ENCODE measurements around the gene PDIA5.
"Not testable (repeated sequence)": the region's sequence is repeated elsewhere in the genome, so short reads cannot be mapped to it uniquely, and the experiment has no call there.

The PDIA5 gene

GRCh38 chr3:123096126-123096525 is 29.3 kb downstream of the PDIA5 start:
- no peak for DNase-seq

DNA sequence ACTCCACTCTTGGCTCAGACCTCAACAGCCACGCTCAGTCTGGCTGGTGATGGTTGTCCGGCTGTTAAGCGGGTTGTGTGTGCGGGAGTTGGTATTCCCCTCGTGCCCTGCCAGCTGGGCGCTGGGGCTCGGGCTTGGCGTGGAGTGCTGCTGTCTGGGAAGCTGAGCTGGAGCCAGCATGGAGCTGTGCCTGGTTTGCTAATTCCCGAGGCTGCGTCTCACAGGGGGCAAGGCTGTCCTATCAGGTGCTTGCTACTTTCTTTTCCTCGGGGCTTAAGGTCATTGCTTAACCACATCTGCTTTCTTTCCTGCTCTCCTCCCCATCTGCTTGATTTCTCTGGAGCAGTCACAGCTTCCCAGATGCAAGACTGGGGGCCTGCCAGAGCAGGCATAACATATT is 29.9 kb downstream of the PDIA5 start:
- no peak for DNase-seq

- no peak for DNase-seq
Measured at GRCh38 chr3:123098426-123099330, 31.9 kb downstream of the PDIA5 start.

GRCh38 chr3:123099331-123100192 is 32.7 kb downstream of the PDIA5 start:
- DNase-seq, result no peak

DNA sequence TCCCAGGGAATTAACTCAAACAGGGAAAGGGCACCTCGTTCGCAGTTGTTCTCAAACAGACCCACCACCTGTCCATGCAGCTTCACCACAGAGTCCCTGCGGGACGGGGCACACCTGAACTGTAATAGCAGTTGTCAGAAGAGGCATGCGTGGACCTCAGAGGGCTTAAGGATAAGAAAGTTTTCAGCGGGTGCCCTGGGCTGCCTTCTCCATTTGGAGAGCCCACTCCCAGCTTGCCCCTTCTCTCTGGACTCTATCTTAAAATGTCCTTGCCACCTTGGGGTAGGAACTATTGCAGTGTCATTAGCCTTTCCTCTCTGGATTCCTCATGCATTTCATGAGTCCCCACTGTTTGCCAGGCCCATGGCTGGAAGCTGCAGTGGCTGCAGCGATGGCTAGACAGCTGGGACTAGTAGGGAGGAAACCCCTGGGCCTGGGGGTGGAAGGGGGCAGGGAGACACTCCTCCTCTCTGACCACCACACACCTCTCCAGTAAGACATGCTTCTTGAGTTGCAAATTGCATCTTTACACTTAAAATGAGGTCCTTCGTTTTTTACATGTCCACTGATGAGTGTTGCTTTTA is 33.5 kb downstream of the PDIA5 start:
- no peak for DNase-seq

GRCh38 chr3:123102249-123102648 is 35.4 kb downstream of the PDIA5 start:
- DNase-seq, result no peak

- DNase-seq, result no peak
Measured at GRCh38 chr3:123102826-123103225, 36.0 kb downstream of the PDIA5 start.

DNA sequence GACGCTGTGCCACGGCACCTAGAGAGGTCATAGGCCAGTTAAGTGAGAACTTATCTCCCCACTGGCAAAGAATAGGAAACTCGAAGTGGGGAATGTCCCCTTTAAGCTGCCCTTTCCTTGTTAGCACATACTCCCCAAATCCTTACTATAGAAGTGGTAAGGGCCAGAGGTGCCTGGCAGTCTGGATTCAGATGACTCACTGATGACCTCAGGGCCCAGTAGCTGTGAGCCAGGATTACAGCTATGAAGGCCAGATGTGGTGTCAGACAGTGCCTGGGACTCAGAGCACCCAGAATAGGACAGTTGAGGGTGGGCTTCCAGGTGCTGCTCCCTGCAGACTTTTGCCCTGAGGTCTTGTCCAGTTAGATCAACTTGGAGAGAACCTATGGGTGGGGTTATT is 37.7 kb downstream of the PDIA5 start:
- no peak for DNase-seq

DNA sequence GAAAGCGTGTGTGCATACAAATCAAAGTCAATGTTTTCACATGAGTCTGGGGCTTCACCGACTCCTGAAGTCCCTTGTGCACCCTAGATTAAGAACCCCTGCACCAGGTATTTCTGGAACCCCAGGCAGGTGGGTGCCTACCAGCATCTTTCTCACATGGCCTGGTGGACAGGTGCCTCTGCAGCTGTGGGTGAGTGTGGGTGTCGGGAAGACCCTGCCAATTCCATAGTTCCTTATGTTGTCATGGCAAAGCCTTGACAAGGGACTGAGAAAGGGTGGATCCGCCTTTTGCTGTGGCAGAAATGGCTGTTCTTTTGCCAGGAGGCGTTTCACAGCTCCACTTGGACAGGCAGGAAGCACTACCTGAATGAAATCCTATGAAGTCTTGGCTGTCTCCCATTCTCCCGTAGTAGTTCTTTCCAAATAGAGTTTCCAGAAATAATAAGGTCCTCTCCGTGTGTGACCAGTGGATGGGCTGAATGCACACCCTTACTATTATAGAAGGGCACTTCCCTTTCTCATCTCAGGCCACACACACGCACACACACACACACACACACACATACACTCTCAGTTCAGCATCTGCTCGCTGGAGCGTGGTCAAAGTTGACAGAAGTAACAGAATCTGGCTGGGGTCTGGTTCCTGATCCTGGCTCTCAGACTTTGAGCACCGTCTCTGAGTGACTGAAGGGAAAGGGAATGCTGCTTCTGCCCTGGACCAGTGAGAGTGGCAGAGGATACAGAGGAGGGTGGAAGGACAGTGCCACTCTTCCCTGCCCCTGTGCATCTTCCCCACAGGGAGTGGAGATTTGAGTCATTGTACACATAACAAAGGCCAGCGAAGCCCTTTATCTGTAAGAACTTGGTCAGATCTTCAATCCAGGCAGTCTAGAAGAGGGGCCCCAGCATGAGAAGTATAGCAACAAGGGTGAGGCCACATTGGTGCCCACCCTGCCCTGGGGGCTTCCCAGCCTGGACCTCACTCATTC is 38.7 kb downstream of the PDIA5 start:
- no peak for DNase-seq

- no peak for DNase-seq
Measured at GRCh38 chr3:123110282-123110975, 43.6 kb downstream of the PDIA5 start.

GRCh38 chr3:123110976-123111615 is 44.3 kb downstream of the PDIA5 start:
- no peak for DNase-seq

DNA sequence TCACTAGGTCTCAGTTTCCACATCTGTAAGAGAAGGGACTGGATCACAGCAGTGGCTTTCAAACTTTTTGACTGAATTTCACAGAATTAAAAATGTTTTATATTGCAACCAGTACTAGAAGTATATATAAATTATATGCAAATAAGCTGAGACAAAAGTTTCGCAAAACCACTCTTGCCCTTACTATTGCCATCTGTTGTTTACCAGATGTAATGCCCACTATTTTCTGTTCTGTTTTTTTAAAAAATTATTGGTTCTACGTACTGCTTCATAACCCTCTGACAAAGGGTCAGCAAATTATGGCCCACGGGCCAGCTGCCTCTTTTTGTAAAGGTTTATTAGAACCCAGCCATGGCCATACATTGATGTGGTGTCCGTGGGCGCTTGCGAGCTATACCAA is 44.8 kb downstream of the PDIA5 start:
- no peak for DNase-seq

GRCh38 chr3:123112232-123112631 is 45.4 kb downstream of the PDIA5 start:
- DNase-seq, result no peak

DNA sequence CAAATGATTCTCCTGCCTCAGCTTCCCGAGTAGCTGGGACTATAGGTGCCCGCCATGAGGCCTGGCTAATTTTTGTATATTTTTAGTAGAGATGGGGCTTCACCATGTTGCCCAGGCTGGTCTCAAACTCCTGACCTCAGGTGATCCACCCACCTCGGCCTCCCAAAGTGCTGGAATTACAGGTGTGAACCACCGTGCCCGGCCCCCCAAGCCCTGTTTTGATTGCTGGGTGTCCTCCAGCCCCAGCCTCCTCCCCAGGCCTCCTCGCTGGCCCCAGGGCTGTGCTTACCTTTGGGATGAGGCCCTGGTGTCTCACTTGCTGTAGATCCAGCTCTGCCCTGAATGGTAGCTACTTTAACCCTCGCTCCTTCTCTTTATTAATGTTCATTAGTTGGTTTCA is 45.8 kb downstream of the PDIA5 start:
- not testable (repeated sequence) for DNase-seq

DNA sequence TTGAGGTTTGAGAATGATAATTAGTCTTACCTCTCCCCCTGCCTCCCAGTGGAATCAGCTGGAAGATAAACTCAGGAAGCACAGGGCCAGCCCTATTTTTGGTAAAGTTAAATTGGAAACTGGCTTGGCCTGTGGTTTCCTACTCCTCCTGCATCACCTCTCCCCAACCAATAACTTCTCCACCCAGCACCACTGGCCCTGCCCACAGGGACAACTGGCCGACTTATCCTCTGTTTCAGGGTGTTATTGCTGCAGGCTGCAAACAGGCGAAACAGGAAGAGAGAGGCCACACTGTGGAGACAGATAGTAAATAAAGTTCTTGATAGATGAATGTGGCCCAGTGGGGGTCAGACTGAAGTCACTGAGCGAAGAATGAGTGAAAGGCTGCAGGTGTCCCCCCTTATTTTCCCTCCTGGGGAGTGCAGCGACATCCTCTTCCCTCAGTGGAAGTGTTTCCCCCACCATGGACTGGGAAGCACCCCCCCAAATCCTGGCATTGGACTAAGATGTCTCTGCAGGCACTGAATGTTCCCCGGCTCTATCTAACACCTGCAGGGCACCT is 47.1 kb downstream of the PDIA5 start:
- DNase-seq, result no peak

DNA sequence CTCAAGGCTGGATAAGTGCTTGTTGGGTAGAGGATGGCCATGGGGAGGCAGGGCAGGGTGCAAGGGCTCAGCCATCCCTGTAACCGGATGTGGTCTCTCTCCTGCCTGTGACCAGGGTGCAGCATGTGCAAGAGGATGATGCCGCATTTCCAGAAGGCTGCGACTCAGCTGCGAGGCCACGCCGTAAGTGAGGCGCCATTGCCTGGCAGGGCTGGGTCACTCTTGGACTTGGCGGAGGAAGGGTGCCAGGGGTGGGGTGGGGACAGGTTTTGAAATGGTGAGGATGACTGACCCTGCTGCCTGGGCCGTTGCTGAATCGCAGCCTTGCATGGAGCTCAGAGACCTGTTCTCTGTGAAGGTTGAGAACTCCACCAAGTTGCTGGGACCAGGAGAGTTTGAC is 49.3 kb downstream of the PDIA5 start:
- DNase-seq, result no peak

DNA sequence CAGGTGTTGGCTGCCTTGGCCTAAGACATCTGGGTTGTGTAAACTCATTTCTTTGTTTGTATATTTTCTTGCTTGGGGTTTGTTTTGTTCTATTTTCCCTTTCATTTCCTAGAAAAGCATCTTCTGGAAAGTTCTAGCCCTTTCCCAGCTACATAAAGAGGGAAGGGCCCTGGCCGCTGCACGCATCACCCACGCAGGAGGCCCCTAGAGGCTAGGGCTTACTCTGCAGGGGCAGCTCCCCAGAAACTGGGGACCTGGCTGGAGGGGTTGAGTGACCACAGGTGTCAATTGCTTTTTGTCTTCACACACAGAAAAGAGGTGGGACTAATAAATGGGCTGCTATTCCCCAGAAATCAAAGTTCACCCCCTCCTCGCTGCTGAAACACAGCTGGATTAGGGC is 52.6 kb downstream of the PDIA5 start:
- DNase-seq, result no peak

DNA sequence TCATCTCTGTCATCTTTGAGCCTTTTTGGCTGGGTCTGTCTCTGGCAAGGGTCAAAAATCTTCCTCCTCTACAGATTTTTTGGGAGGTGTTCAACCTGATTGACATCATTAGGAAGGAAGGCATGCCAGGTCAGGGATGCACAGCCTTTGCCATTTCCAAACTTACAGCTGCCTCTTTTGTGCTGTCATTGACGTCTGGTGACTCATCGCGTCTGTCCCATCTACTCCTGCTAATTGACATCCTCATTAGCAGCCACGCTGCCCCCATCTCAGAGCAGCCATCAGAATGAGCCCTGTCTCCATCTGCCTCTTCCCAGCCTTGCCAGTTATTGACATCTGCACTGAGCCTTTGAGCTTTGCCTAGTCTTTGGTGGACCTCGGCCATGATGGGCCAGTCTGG is 53.0 kb downstream of the PDIA5 start:
- no peak for DNase-seq

DNA sequence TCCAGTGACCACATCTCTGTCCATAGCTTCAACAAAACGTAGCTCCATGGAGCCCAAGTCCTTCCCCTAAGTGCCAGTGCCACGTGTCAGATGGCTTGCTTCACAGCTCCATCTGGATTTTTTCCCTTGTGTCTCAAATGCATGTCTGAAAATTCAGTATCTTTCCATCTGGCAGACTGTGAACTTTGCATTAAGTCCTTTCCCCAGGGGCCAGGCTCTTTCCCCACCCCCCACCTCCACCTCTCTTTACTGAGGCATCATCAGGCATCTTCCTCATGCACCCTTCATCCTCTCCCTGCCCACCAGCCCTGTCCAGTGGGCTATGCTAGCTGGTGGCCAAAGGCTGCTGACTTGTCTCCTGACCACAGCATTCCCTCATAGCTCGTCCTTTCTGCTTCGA is 53.7 kb downstream of the PDIA5 start:
- no peak for DNase-seq

DNA sequence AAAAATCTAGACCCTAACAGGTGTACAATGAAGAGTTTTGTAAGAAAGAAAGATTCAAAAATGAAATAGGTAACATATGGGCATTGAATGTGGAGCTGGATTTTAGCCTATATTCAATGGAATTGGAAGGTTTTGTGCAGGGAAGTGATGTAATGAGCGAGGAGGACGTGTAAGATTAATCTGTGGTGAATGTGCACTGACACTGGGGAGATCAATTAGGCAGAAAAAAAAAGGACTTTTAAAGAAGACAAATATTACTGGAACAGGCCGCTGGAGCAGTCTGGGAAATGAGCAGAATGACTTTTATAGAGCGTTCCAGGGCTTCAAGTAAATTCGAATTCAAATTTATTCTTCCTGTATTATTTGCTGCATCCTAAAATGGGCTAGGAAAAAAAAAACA is 55.2 kb downstream of the PDIA5 start:
- no peak for DNase-seq

Measured in activated CD4-positive, alpha-beta T cell treated with anti-CD3 and anti-CD28 coated beads for 48 hours (primary cell).